Central memory CD8-positive, alpha-beta T cell (primary cell): ENCODE data around the gene ZC3H12A.

Source experiments
- ATAC-seq: fragments of 150-1000 bp; cut with Tn5 transposase; replicated peaks from 2 replicates; pipeline ENCODE4 v1.10.0; 2022; ENCODE audit warnings: mild to moderate bottlenecking, moderate FRiP score, moderate number of reproducible peaks; ENCODE audit not compliant: poor library complexity, severe bottlenecking; ENCODE audit errors: extremely low read depth
- DNase-seq, 2 donors: peaks; one replicate each; pipeline ENCODE4 v3.0.0; 2021; ENCODE audit warnings: low spot score in 2 of 2
- H3K27ac Mint-ChIP-seq: one replicate; pipeline ENCODE4 v1.8.0; 2022; ENCODE audit warnings: low read depth, mild to moderate bottlenecking, moderate library complexity, mixed read lengths
- H3K27me3 Mint-ChIP-seq: one replicate; pipeline ENCODE4 v1.8.0; 2022; ENCODE audit warnings: mixed read lengths
- H3K36me3 Mint-ChIP-seq: one replicate; pipeline ENCODE4 v1.8.0; 2022; ENCODE audit warnings: mild to moderate bottlenecking, moderate library complexity, mixed read lengths; ENCODE audit not compliant: insufficient read depth
- H3K4me1 Mint-ChIP-seq: one replicate; pipeline ENCODE4 v1.8.0; 2022; ENCODE audit warnings: mixed read lengths
- H3K4me3 Mint-ChIP-seq: one replicate; pipeline ENCODE4 v1.8.0; 2022; ENCODE audit warnings: mild to moderate bottlenecking, moderate library complexity, mixed read lengths
- H3K9me3 Mint-ChIP-seq: one replicate; pipeline ENCODE4 v1.8.0; 2022; ENCODE audit warnings: mixed read lengths

The ZC3H12A gene

GRCh38 chr1:37482796-37483744, 8.7 kb downstream of the ZC3H12A start:
- no peak for ATAC-seq
- peaks cover 59% of the 10 kb centered on the region for H3K36me3 Mint-ChIP-seq
- no peaks in the 10 kb centered on the region for H3K9me3 Mint-ChIP-seq
- peaks cover 54% of the 10 kb centered on the region for H3K4me1 Mint-ChIP-seq
- H3K4me3 Mint-ChIP-seq = peak overlapping the region; percentile 61
- H3K27me3 Mint-ChIP-seq = no peaks in the 10 kb centered on the region
- H3K27ac Mint-ChIP-seq = peak overlapping the region; percentile 86
- no peak for DNase-seq

- peaks cover 55% of the 10 kb centered on the region for H3K36me3 Mint-ChIP-seq
- H3K4me3 Mint-ChIP-seq = peak overlapping the region; percentile 36
- no peaks in the 10 kb centered on the region for H3K27me3 Mint-ChIP-seq
- DNase-seq (no peak), ATAC-seq (no peak)
- peak overlapping the region; percentile 68 for H3K27ac Mint-ChIP-seq
- H3K4me1 Mint-ChIP-seq = peaks cover 47% of the 10 kb centered on the region
- no peaks in the 10 kb centered on the region for H3K9me3 Mint-ChIP-seq
Measured at GRCh38 chr1:37483785-37484184, 9.4 kb downstream of the ZC3H12A start.

GRCh38 chr1:37484325-37485051, 10.1 kb downstream of the ZC3H12A start:
- ATAC-seq = no peak
- Mint-ChIP-seq H3K36me3 (peaks cover 50% of the 10 kb centered on the region), H3K4me3 (peak overlapping the region; percentile 36), H3K4me1 (peaks cover 40% of the 10 kb centered on the region), H3K9me3 (no peaks in the 10 kb centered on the region), H3K27ac (peak overlapping the region; percentile 68), H3K27me3 (no peaks in the 10 kb centered on the region)
- DNase-seq = no peak

GRCh38 chr1:37485902-37486679, 11.7 kb downstream of the ZC3H12A start:
- H3K4me3 Mint-ChIP-seq = no peak overlapping the region
- H3K27me3 Mint-ChIP-seq = no peaks in the 10 kb centered on the region
- peaks cover 47% of the 10 kb centered on the region for H3K36me3 Mint-ChIP-seq

GRCh38 chr1:37486680-37487618, 12.6 kb downstream of the ZC3H12A start:
- DNase-seq (peak; percentile 60 to 81), ATAC-seq (peak; percentile 40)
- Mint-ChIP-seq H3K9me3 (no peaks in the 10 kb centered on the region), H3K27ac (peak overlapping the region; percentile 51), H3K36me3 (peaks cover 43% of the 10 kb centered on the region), H3K27me3 (no peaks in the 10 kb centered on the region), H3K4me3 (no peak overlapping the region), H3K4me1 (peaks cover 28% of the 10 kb centered on the region)

More at GRCh38 chr1:37485902-37486679, 11.7 kb downstream of the ZC3H12A start:
- Mint-ChIP-seq H3K9me3 (no peaks in the 10 kb centered on the region), H3K4me1 (peaks cover 36% of the 10 kb centered on the region), H3K27ac (peak overlapping the region; percentile 51)
- DNase-seq = no peak
- ATAC-seq = no peak

- Mint-ChIP-seq H3K4me1 (peaks cover 21% of the 10 kb centered on the region), H3K4me3 (no peak overlapping the region), H3K27me3 (no peaks in the 10 kb centered on the region), H3K36me3 (peaks cover 42% of the 10 kb centered on the region), H3K9me3 (no peaks in the 10 kb centered on the region), H3K27ac (peak overlapping the region; percentile 51)
- no peak for DNase-seq
- ATAC-seq = no peak
Measured at GRCh38 chr1:37487619-37487984, 13.2 kb downstream of the ZC3H12A start.

GRCh38 chr1:37493336-37494098, 19.1 kb downstream of the ZC3H12A start:
- no peak for ATAC-seq
- Mint-ChIP-seq H3K9me3 (no peaks in the 10 kb centered on the region), H3K4me3 (no peak overlapping the region), H3K27ac (no peak overlapping the region), H3K4me1 (no peaks in the 10 kb centered on the region), H3K36me3 (peaks cover 52% of the 10 kb centered on the region), H3K27me3 (no peaks in the 10 kb centered on the region)
- DNase-seq = no peak

GRCh38 chr1:37495875-37496274, 21.5 kb downstream of the ZC3H12A start:
- H3K27me3 Mint-ChIP-seq = no peaks in the 10 kb centered on the region
- no peaks in the 10 kb centered on the region for H3K9me3 Mint-ChIP-seq
- ATAC-seq (no peak), DNase-seq (no peak)
- H3K27ac Mint-ChIP-seq = no peak overlapping the region
- H3K36me3 Mint-ChIP-seq = peaks cover 60% of the 10 kb centered on the region
- H3K4me1 Mint-ChIP-seq = no peaks in the 10 kb centered on the region
- no peak overlapping the region for H3K4me3 Mint-ChIP-seq

GRCh38 chr1:37497832-37498231, 23.5 kb downstream of the ZC3H12A start:
- no peak overlapping the region for H3K27ac Mint-ChIP-seq
- H3K4me3 Mint-ChIP-seq = no peak overlapping the region
- H3K9me3 Mint-ChIP-seq = no peaks in the 10 kb centered on the region
- peaks cover 60% of the 10 kb centered on the region for H3K36me3 Mint-ChIP-seq
- no peaks in the 10 kb centered on the region for H3K27me3 Mint-ChIP-seq
- H3K4me1 Mint-ChIP-seq = no peaks in the 10 kb centered on the region
- DNase-seq (no peak), ATAC-seq (no peak)

GRCh38 chr1:37498872-37499617, 24.7 kb downstream of the ZC3H12A start:
- Mint-ChIP-seq H3K27ac (no peak overlapping the region), H3K36me3 (peaks cover 52% of the 10 kb centered on the region)
- ATAC-seq = no peak

More at GRCh38 chr1:37498872-37499617, 24.7 kb downstream of the ZC3H12A start:
- no peak for DNase-seq
- Mint-ChIP-seq H3K9me3 (no peaks in the 10 kb centered on the region), H3K4me3 (no peak overlapping the region), H3K4me1 (no peaks in the 10 kb centered on the region), H3K27me3 (no peaks in the 10 kb centered on the region)
